GM18868 (cell line): Measurements from ENCODE around the gene GON4L.
A peak's percentile ranks its signal among the peaks of the same experiment; 100 is the strongest.
"Not testable (repeated sequence)": the region's sequence is repeated elsewhere in the genome, so short reads cannot be mapped to it uniquely, and the experiment has no call there.

Source experiments
- ATAC-seq: cut with Tn5 transposase; IDR thresholded peaks from one replicate; pipeline ENCODE4 v1.9.1; 2021; ENCODE audit warnings: mild to moderate bottlenecking, moderate library complexity; ENCODE audit not compliant: unreplicated experiment

GON4L gene

DNA sequence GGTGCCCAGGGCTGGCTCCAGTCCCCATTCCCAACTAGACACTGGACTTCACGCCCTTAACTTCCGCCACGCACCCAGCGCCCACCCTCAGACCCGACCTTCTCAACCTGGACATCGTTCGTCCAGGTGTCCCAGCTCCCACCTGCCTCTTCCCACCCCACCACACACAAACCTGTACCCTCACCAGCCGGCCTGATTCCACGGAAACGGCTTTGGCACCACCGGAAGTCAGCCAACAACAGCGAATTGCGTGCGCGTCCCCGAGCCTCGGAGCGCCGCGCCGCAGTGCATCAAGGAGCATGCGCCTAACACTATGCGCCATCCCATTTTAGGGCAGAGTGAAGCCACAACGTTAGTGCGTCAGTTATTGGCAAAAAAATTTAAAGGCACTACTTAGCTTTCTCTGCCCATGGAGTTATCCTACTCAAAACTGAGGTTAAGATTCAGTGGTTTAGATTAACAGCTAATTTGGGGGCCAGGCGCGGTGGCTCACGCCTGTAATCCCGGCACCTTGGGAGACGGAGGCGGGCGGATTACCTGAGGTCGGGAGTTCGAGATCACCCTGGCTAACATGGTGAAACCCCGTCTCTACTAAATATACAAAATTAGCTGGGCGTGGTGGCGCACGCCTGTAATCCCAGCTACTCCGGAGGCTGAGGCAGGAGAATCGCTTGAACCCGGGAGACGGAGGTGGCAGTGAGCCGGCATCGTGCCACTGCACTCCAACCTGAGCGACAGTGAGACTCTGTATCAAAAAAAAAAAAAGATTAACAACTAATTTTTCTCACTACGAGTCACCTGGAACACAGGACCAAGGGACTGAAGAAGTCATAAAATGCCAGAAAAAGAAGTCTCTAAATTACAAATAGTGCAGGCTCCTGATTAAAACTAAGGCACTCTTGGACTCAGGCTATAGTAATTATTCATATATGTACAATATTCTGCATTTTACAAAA, at the start of gene GON4L:
TSS of gene GON4L (minus strand) at position 240 of the 956 bp plus-strand sequence. CDS start 3,434 bp downstream, outside the sequence.
- ATAC-seq = peak; percentile 62

GRCh38 chr1:155904261-155904660, 47.2 kb upstream of the GON4L start:
- no peak for ATAC-seq

GRCh38 chr1:155900161-155900560, 43.1 kb upstream of the GON4L start:
- ATAC-seq = no peak

DNA sequence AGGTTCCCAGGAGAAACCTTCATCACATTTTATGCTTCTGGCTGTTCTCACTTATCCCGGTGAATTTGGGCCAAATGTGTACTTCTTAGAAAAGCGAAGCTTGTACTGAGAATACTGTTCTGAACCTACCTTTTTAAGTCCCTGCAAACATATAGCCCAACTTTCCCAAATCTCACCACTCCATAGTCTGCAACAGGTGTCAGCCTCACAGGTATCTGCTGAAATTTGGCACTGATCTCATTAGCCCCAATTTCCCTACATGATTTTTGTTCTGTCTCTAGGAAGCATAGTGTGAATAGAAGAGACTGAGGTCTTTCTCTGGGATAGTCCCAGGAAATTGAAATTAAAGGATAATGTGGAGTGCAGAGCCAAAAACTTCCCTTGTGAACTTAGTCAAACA, 42.7 kb upstream of the GON4L start:
- ATAC-seq = no peak

GRCh38 chr1:155898888-155899287, 41.9 kb upstream of the GON4L start:
- ATAC-seq = no peak

GRCh38 chr1:155897746-155898145, 40.7 kb upstream of the GON4L start:
- ATAC-seq = no peak

- ATAC-seq = not testable (repeated sequence)
Measured at GRCh38 chr1:155896476-155896875, 39.5 kb upstream of the GON4L start.

- ATAC-seq = not testable (repeated sequence)
Measured at GRCh38 chr1:155895617-155896016, 38.6 kb upstream of the GON4L start.

DNA sequence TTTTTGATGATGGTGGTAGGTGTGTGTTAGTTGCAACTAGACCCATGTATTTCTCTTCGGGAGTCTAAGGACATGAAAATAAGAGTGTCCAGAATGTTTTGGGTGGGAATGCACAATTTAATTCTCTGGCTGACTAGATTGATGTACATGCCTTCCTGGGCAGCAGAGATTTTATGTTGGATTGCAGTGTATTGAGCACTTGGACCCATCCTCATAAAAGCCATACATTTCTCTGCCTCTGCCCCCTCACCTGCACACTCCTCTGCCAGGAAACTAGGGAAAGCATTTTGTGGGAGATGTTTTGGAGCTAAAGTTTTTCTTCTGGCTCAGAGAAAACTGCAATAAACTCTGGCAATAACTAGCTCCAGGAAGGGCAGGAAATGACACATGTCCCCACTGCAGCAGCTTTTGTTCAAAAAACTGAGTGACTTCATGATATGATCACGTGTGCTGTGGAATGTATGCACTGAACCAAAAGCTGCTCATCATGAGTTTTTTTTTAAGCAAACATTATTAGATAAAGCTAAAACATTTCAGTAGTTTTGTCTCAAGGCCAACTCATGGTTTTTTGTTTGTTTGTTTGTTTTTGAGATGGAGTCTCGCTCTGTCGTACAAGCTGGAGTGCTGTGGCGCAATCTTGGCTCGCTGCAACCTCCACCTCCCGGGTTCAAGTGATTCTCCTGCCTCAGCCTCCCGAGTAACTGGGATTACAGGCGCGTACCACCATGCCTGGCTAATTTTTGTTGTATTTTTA, 36.6 kb upstream of the GON4L start:
- ATAC-seq = no peak

GRCh38 chr1:155892796-155893195, 35.8 kb upstream of the GON4L start:
- ATAC-seq = no peak

DNA sequence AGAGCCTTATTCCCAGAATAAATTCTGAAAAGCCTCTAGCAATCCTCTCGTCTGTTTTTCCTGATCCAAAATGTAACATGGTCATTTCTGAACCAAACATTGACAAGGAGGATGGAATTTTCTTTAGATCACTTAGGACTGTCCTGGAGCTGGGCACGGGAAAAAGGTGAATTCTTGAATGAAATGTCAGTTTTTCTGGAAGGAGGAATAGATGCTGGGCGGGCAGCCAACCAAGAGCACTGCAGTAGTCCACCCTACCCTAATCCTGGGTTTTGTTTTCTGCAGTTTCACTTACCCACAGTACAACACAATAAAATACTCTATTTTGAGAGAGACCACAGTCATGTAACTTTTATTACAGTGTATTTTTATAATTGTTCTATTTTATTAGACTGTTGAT, 33.2 kb upstream of the GON4L start:
- no peak for ATAC-seq

- ATAC-seq = no peak
Measured at GRCh38 chr1:155889566-155889965, 32.6 kb upstream of the GON4L start.

GRCh38 chr1:155888481-155888880, 31.5 kb upstream of the GON4L start:
- ATAC-seq = no peak

- ATAC-seq = no peak
Measured at GRCh38 chr1:155884982-155885381, 28.0 kb upstream of the GON4L start.

GRCh38 chr1:155884031-155884960, 27.3 kb upstream of the GON4L start:
- no peak for ATAC-seq

DNA sequence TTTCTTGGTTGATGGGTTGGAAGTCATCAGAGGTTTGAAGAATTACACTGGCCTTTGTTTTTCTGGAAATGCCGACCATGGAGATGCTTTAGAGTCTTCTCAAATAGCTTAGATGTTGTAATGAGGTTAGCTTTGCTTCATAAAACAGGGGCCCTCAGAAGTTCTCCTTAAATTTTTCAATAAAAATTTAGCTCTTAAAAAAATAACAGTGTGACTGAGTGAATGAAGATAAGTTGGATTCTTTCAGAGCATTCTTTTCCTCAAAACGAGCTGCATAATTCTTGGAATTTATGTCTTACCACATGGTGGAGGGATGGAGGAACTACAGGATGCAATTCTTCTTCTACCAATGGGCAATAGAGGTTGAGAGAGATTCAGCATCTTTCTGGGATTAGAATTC, 25.8 kb upstream of the GON4L start:
- no peak for ATAC-seq

DNA sequence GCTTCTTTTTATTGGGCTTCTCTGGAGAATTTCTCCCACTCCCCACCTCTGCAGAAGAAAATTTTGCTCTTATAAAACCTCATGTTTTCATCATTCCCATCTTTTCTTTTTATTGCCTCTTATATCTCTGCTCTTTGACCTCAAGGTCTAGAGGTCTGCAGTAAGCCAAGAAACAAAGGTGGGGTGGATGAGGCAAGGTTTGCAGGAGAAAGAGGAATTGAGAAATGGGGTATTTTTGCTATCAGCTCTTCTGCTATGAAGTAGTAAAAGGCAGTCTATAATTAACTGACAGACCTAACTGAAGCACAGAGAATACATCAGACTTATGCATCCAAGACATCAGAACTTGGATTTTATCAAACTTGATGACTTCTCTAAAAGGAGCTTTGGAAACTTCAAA, 25.2 kb upstream of the GON4L start:
- no peak for ATAC-seq

DNA sequence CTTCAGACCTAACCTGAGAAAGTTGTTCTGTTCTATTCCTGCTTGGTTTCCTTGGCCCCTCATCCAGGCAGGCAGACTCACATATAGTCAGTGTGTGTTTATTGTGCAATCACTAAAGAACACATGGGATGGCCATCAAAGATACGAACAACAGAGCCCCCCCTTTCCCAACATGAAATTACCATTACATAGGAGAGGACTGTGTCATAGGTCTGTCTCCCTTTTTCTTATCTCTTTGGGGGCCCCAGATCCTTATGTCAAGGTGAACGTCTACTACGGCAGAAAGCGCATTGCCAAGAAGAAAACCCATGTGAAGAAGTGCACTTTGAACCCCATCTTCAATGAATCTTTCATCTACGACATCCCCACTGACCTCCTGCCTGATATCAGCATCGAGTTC, 23.9 kb upstream of the GON4L start:
- ATAC-seq = no peak

DNA sequence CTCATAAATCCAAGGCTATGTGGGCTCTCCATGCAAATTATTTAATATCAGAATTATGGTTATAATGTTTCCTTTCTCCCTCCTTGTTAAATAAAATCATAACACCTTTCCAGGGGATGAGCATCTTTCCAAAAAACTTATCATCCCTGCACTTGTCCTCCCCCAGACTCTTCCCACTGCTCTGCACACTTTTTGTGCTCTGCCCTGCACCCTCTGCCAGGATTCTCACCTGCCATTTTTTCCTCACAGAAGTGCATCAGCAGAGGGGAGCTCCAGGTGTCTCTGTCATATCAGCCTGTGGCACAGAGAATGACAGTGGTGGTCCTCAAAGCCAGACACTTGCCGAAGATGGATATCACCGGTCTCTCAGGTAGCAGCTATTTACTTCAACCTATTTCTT, 23.2 kb upstream of the GON4L start:
- ATAC-seq = no peak

GRCh38 chr1:155877945-155878344, 20.9 kb upstream of the GON4L start:
- ATAC-seq = no peak

- no peak for ATAC-seq
Measured at GRCh38 chr1:155873860-155874259, 16.8 kb upstream of the GON4L start.
